Measurements from ENCODE around the gene UTP11. TPM values are rescaled to one million over a fixed set of nuclear protein-coding genes. Genes with fewer than 3 reads are reported as not detected.

UTP11 gene
- total and polyA plus RNA-seq, 11 donors: 30.7 to 51.6 (median 36.5) TPM

- H3K4me1 ChIP-seq: peaks cover 0 to 8% (median 5%) of the 10 kb centered on the region in 12 donors
- no peak for DNase-seq
- no peak for ATAC-seq
- H3K9me3 ChIP-seq: no peaks in the 10 kb centered on the region
- no peaks in the 10 kb centered on the region for H3K36me3 ChIP-seq
- WGBS, 4 donors: 92 to 94% (median 93%) methylated on average over 17 of the region's 17 CpGs
- H3K4me3 ChIP-seq: no peak overlapping the region
- H3K27ac ChIP-seq: no peak overlapping the region
- peaks cover 25 to 47% (median 39%) of the 10 kb centered on the region in 9 donors for H3K27me3 ChIP-seq
- TF ChIP-seq POLR2A (IDR thresholded peaks at IDR 0.05): no peak
- no peak for TF ChIP-seq CTCF (IDR thresholded peaks at IDR 0.05)
- intact Hi-C loops (cut with DNase I): loop anchor here in 6 of 10 donors (5.0 to 10.0 kb wide), 4 partner anchors 545 to 795 kb away; no protein-coding TSS in a partner anchor
Observed at GRCh38 chr1:38039331-38040088, 27.0 kb downstream of the UTP11 start.

- no peaks in the 10 kb centered on the region for H3K9me3 ChIP-seq
- WGBS, 4 donors: 73 to 82% (median 79%) methylated on average over 21 of the region's 21 CpGs
- no peak overlapping the region for H3K4me3 ChIP-seq
- TF ChIP-seq POLR2A (IDR thresholded peaks at IDR 0.05) (no peak), CTCF (IDR thresholded peaks at IDR 0.05) (no peak)
- intact Hi-C loops (cut with DNase I): loop anchor here in 6 of 10 donors (5.0 to 10.0 kb wide), 4 partner anchors 543 to 793 kb away; no protein-coding TSS in a partner anchor
- H3K27me3 ChIP-seq: peaks cover 40 to 60% (median 52%) of the 10 kb centered on the region in 9 donors
- H3K36me3 ChIP-seq: no peaks in the 10 kb centered on the region
- ATAC-seq (no peak), DNase-seq (no peak)
- H3K4me1 ChIP-seq: peaks cover 0 to 29% (median 14%) of the 10 kb centered on the region in 12 donors
- no peak overlapping the region for H3K27ac ChIP-seq
Observed at GRCh38 chr1:38041936-38042834, 29.7 kb downstream of the UTP11 start.

- peaks cover 40 to 68% (median 52%) of the 10 kb centered on the region in 9 donors for H3K27me3 ChIP-seq
- H3K9me3 ChIP-seq: no peaks in the 10 kb centered on the region
- H3K36me3 ChIP-seq: no peaks in the 10 kb centered on the region
- no peak overlapping the region for H3K27ac ChIP-seq
- DNase-seq (no peak), ATAC-seq (no peak)
- TF ChIP-seq CTCF (IDR thresholded peaks at IDR 0.05) (no peak), POLR2A (IDR thresholded peaks at IDR 0.05) (no peak)
- WGBS, 4 donors: 83 to 91% (median 84%) methylated on average over 11 to 12 of the region's 12 CpGs
- intact Hi-C loops (cut with DNase I): loop anchor here in 6 of 10 donors (5.0 to 10.0 kb wide), 4 partner anchors 542 to 792 kb away; no protein-coding TSS in a partner anchor
- H3K4me1 ChIP-seq: peaks cover 3 to 38% (median 19%) of the 10 kb centered on the region in 12 donors
- no peak overlapping the region for H3K4me3 ChIP-seq
Observed at GRCh38 chr1:38043036-38043747, 30.7 kb downstream of the UTP11 start.

Measured in heart left ventricle (tissue), 16 donors.